ENCODE measurements around the gene PLD1.
A peak's percentile ranks its signal among the peaks of the same experiment; 100 is the strongest.

PLD1 gene

DNA sequence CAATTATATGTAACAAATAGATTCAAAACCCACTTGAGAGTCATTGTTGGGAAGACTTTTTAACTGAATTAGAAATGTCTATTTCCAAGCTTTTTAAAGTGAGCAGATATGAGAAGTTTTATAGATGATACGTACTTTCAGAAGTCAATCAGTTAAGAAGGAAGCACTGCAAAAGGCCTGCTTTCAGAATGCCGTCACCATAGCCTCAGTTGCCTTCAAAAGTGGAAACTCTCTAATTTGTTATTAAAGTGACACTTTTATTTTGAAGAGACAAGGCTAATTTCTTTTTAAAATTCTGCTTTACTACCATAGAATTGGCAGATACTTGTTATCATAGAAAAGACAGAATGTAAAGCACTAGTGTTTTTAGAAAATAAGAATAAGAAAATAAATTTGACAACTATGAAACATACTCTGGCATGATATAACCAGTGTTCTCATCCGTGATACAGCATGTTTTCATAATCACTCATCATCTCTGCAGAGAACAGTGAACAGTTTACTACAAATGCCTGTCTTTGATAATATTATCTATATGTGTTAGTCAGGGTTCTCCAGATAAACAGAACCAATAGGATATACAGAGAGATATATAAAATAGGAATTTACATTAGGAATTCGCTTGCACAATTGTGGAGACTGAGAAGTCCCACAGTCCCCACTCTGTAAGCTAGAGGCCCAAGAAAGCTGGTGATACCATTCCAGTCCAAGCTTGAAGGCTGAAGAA lies 7.0 kb upstream of the PLD1 start:
- H3K4me3 ChIP-seq (ENCODE audit: low read depth, low read length), result no peak overlapping the region
- TF ChIP-seq ZNF140 (tag by site-specific recombination; IDR thresholded peaks at IDR 0.05) (no peak), GLIS2 (tag by site-specific recombination; IDR thresholded peaks at IDR 0.05) (no peak), ZFP69B (tag by site-specific recombination; IDR thresholded peaks at IDR 0.05) (no peak), ZNF423 (tag by site-specific recombination; IDR thresholded peaks at IDR 0.05) (no peak), ZNF530 (tag by site-specific recombination; IDR thresholded peaks at IDR 0.05; ENCODE audit: low read depth) (no peak), ZNF366 (tag by site-specific recombination; conservative IDR thresholded peaks at IDR 0.05) (no peak), ZNF394 (tag by site-specific recombination; IDR thresholded peaks at IDR 0.05; ENCODE audit: borderline replicate concordance) (no peak), ZNF311 (tag by site-specific recombination; IDR thresholded peaks at IDR 0.05; ENCODE audit: borderline replicate concordance) (no peak), ZNF830 (tag by site-specific recombination; IDR thresholded peaks at IDR 0.05; ENCODE audit: low read depth) (no peak), ZNF521 (tag by site-specific recombination; IDR thresholded peaks at IDR 0.05) (no peak), ZNF341 (tag by site-specific recombination; IDR thresholded peaks at IDR 0.05; ENCODE audit: low read depth) (no peak), ZNF335 (tag by site-specific recombination; conservative IDR thresholded peaks at IDR 0.05) (no peak), ZBTB1 (tag by site-specific recombination; IDR thresholded peaks at IDR 0.05) (no peak), ZNF549 (tag by site-specific recombination; IDR thresholded peaks at IDR 0.05) (no peak), ZNF626 (tag by site-specific recombination; IDR thresholded peaks at IDR 0.05) (no peak), ZNF433 (tag by site-specific recombination; IDR thresholded peaks at IDR 0.05; ENCODE audit: low read depth) (no peak), ZNF302 (tag by site-specific recombination; IDR thresholded peaks at IDR 0.05; ENCODE audit: low read depth) (no peak)
- TF ChIP-seq, protein P1, sequence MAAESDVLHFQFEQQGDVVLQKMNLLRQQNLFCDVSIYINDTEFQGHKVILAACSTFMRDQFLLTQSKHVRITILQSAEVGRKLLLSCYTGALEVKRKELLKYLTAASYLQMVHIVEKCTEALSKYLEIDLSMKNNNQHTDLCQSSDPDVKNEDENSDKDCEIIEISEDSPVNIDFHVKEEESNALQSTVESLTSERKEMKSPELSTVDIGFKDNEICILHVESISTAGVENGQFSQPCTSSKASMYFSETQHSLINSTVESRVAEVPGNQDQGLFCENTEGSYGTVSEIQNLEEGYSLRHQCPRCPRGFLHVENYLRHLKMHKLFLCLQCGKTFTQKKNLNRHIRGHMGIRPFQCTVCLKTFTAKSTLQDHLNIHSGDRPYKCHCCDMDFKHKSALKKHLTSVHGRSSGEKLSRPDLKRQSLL (tag by site-specific recombination; IDR thresholded peaks at IDR 0.05), result no peak
- TF ChIP-seq, protein P2, sequence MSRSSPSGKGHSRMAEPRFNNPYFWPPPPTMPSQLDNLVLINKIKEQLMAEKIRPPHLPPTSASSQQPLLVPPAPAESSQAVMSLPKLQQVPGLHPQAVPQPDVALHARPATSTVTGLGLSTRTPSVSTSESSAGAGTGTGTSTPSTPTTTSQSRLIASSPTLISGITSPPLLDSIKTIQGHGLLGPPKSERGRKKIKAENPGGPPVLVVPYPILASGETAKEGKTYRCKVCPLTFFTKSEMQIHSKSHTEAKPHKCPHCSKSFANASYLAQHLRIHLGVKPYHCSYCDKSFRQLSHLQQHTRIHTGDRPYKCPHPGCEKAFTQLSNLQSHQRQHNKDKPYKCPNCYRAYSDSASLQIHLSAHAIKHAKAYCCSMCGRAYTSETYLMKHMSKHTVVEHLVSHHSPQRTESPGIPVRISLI (tag by site-specific recombination; IDR thresholded peaks at IDR 0.05), result no peak
- TF ChIP-seq, protein P3, sequence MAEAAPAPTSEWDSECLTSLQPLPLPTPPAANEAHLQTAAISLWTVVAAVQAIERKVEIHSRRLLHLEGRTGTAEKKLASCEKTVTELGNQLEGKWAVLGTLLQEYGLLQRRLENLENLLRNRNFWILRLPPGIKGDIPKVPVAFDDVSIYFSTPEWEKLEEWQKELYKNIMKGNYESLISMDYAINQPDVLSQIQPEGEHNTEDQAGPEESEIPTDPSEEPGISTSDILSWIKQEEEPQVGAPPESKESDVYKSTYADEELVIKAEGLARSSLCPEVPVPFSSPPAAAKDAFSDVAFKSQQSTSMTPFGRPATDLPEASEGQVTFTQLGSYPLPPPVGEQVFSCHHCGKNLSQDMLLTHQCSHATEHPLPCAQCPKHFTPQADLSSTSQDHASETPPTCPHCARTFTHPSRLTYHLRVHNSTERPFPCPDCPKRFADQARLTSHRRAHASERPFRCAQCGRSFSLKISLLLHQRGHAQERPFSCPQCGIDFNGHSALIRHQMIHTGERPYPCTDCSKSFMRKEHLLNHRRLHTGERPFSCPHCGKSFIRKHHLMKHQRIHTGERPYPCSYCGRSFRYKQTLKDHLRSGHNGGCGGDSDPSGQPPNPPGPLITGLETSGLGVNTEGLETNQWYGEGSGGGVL (tag by site-specific recombination; IDR thresholded peaks at IDR 0.05), result no peak
- CTCF ChIA-PET, result interaction anchor here (0.6 kb wide), 1 partner anchor 13 kb away, joined by 5 read pairs; no protein-coding TSS in a partner anchor
- no peak overlapping the region for H3K27ac ChIP-seq (ENCODE audit: extremely low read depth, low read depth, low read length)
- no peaks in the 10 kb centered on the region for H3K4me1 ChIP-seq (ENCODE audit: control insufficient read depth, insufficient read depth, low read length)
- H3K9me3 ChIP-seq (ENCODE audit: control insufficient read depth, insufficient read depth, low read depth, low read length), result no peaks in the 10 kb centered on the region
- POLR2A ChIA-PET, result no interaction called here
- no peaks in the 10 kb centered on the region for H3K36me3 ChIP-seq (ENCODE audit: control insufficient read depth in 2 of 2, insufficient read depth in 1 of 2, low read length in 2 of 2)

DNA sequence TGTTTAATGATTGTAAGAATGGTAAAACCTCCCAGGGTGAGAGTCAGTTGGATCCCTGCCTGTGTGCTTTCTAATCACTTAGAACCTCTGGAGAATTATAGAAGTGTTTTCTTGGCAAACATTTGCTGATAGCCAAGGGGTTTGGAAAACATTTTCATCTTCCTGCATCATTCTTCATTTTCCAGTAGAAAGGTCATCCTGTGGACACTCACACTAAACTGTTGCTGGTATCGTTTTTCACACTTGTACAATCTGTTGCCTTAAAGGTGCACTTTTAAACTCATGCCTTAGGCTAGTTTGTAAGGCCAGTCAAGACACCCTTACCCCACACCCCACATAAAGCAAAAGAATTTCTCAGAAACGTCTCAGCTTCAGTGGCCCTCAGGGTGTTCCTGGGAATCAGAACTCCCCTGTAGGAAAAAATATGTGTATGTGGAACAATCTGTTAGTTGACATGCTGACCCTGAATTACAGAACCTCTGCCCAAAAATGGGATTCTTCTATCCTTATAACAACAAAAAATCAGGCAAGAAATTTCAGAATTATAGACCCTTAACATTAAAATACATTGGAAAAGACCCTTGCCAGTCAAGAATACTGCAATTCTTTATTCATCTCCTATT lies 5.8 kb upstream of the PLD1 start:
- Histone ChIP-seq H3K9me3 (ENCODE audit: control insufficient read depth, insufficient read depth, low read depth, low read length) (no peaks in the 10 kb centered on the region), H3K36me3 (ENCODE audit: control insufficient read depth in 2 of 2, insufficient read depth in 1 of 2, low read length in 2 of 2) (no peaks in the 10 kb centered on the region), H3K4me1 (ENCODE audit: control insufficient read depth, insufficient read depth, low read length) (no peaks in the 10 kb centered on the region), H3K4me3 (ENCODE audit: low read depth, low read length) (no peak overlapping the region), H3K27ac (ENCODE audit: extremely low read depth, low read depth, low read length) (no peak overlapping the region)
- ChIA-PET CTCF (no interaction called here), POLR2A (no interaction called here)
- TF ChIP-seq, protein P2 (tag by site-specific recombination; IDR thresholded peaks at IDR 0.05), result no peak
- no peak for TF ChIP-seq REPIN1 (tag by site-specific recombination; IDR thresholded peaks at IDR 0.05; ENCODE audit: low read depth)
- peak; percentile 23; the same call in 1 of the 2 replicates for TF ChIP-seq SCRT2 (tag by site-specific recombination; IDR thresholded peaks at IDR 0.05)
- TF ChIP-seq GLIS1 (tag by site-specific recombination; IDR thresholded peaks at IDR 0.05), result peak; percentile 65; the same call in 1 of the 2 replicates
- TF ChIP-seq ZNF701 (tag by site-specific recombination; IDR thresholded peaks at IDR 0.05), result no peak
- TF ChIP-seq ZNF501 (tag by site-specific recombination; IDR thresholded peaks at IDR 0.05), result no peak
- no peak for TF ChIP-seq ZNF473 (tag by site-specific recombination; IDR thresholded peaks at IDR 0.05)
- TF ChIP-seq ZNF324 (tag by site-specific recombination; IDR thresholded peaks at IDR 0.05), result no peak
- TF ChIP-seq, protein P4, sequence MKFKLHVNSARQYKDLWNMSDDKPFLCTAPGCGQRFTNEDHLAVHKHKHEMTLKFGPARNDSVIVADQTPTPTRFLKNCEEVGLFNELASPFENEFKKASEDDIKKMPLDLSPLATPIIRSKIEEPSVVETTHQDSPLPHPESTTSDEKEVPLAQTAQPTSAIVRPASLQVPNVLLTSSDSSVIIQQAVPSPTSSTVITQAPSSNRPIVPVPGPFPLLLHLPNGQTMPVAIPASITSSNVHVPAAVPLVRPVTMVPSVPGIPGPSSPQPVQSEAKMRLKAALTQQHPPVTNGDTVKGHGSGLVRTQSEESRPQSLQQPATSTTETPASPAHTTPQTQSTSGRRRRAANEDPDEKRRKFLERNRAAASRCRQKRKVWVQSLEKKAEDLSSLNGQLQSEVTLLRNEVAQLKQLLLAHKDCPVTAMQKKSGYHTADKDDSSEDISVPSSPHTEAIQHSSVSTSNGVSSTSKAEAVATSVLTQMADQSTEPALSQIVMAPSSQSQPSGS (tag by site-specific recombination; IDR thresholded peaks at IDR 0.05; ENCODE audit: low read depth), result no peak
- no peak for TF ChIP-seq ZNF777 (tag by site-specific recombination; IDR thresholded peaks at IDR 0.05; ENCODE audit: borderline replicate concordance)

All from HEK293 (cell line).